Measurements from ENCODE around the gene SLC44A1.

SLC44A1 gene

GRCh38 chr9:105302728-105303127 lies 58.3 kb downstream of the SLC44A1 start:
- DNase-seq (ENCODE audit: low read depth), result no peak

- no peak for DNase-seq (ENCODE audit: low read depth)
These were observed 61.4 kb downstream of the SLC44A1 start for GRCh38 chr9:105305856-105306255.

- DNase-seq (ENCODE audit: low read depth), result no peak
These were observed 62.1 kb downstream of the SLC44A1 start for GRCh38 chr9:105306351-105307140.

DNA sequence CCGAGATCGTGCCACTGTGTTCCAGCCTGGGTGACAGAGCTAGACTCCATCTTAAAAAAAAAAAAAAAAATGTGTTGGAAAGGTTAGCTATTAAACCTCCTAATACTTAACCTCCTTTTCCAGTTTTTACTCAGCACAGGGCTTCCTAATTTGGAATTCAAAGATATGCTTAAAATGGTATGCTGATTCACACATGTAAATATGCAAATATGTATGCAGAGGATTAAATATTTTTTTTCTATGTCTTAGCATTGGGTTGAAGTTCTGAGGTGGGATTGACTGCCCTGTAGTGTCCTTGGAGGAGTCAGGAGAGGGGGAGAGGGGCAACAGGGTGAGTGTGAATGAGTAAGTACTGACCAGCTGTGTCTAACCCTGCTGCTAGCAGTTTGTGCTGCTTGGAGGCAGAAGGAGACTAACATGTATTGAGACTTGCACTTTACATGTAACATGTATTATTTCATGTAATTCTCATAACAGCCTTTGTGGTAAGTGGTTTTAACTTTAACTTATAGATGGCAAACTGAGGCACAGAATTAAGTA lies 63.2 kb downstream of the SLC44A1 start:
- no peak for DNase-seq (ENCODE audit: low read depth)

DNA sequence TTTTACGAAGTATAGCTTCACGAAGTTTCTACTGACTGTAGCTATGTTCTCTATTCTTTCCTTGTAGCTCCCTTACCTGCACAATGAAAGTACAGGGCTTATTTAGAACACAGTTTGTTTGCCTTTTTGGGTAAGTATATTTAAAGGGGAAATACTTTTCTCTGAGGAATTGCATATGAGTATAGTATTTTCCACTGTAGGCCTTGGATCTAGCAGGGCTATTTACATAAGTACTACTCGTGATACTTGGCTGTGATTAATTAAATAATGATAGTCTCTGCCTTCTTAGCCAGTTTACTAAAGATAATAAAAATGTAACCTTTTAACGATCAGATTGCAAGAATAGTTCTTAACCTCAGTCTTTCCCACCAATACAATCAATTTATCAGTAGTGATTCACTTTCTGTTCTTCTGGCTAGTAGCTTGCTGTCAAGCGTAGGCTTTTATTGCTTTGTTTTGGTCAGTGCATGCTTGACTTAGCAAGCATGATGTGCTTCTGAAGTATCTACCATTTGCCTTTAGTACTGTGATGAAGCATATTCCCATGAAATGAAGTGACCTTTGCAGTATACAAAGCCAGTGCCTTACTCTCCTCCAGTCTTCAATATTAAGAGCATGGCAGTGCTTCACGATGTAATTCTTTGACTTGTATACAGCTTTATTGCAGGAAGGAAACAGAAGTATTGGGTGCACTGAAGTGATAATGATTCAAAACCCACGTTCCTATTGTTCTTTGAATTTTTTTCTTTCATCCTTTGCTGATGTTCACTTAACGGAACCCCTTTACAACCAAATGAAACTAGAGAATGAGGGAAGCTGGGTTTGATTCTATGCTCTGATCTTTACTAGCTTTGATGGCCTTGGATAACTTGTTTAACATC lies 64.2 kb downstream of the SLC44A1 start:
- DNase-seq (ENCODE audit: low read depth), result no peak

- DNase-seq (ENCODE audit: low read depth), result no peak
These were observed 65.1 kb downstream of the SLC44A1 start for GRCh38 chr9:105309531-105309931.

DNA sequence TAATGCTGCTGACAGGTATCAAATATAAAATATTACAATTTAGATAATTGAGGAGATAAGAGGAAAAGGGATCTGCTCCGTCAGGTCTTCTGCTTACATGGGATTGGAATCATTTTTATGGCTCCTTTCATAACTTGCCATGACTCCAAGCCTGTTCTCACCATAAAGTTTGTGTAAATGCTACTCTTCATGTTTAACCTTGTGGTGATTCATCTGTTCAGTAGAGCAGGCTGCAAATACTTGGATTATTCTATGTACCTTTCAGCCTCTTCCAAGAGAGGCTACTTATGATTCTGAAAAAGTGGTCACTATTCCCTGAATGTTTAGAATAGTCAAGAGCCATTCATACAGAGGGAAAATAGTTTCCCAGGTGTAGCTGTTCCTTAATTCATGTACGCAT lies 66.9 kb downstream of the SLC44A1 start:
- DNase-seq (ENCODE audit: low read depth), result no peak

DNA sequence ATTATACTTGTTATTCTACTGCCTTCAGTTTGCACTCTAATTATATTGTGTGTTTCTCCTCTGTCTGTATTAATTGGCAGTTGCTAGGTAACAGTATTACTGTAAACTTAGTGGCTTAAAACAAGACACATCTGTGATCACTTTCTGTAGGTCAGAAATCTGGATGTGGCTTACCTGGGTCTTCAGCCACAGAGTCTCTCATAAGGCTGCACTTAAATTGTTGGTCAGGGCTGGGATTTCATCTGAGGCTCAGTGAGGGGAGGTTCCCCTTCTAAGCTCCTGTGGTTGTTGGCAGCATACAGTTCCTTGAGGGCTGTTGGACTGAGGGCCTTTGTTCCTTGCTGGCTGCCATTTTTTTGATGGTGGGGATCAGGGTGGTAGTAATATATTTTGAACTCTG lies 68.8 kb downstream of the SLC44A1 start:
- no peak for DNase-seq (ENCODE audit: low read depth)

DNA sequence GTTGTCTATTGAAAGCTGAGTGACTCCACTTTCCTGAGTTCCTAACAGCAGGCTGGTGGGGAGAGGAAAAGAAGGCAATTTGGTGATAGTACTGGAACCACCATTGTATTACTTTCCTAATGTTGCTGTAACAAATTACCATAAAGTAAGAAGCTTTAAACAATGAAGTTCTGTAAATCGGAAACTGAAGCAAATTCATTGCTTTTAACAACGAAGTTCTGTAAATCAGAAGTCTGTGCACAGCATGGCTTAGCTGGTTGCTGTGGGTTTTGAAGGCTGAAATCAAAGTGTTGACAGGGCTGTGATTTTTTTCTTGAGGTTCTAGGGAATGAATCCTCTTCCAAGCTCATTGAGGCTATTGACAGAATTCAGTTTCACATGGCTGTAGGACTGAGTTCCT lies 72.3 kb downstream of the SLC44A1 start:
- DNase-seq (ENCODE audit: low read depth), result no peak

DNA sequence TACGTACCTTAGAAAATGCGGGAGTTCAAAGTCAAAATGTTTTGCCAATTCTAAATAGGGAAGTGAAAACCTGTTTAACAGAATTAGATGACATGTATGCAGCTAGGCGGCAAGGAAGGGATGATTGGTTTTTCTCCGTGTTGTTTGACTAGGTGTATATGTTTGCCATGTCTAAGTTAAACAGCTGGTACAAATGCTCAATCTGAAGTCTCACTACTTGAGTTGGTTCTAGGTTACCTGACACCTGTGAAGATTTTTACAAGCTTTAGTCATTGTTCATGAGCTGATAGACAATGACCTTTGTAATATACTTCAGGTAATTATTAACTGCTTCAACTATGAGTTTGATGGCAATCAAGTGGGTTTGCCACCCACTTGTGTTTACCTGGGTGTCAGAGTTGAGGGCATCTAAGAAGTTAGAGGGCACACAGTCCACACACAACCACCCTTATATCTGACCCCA lies 74.3 kb downstream of the SLC44A1 start:
- no peak for DNase-seq (ENCODE audit: low read depth)

GRCh38 chr9:105319202-105319813 lies 74.9 kb downstream of the SLC44A1 start:
- no peak for DNase-seq (ENCODE audit: low read depth)

GRCh38 chr9:105320568-105320967 lies 76.1 kb downstream of the SLC44A1 start:
- DNase-seq (ENCODE audit: low read depth), result no peak

GRCh38 chr9:105328296-105328695 lies 83.8 kb downstream of the SLC44A1 start:
- no peak for DNase-seq (ENCODE audit: low read depth)

DNA sequence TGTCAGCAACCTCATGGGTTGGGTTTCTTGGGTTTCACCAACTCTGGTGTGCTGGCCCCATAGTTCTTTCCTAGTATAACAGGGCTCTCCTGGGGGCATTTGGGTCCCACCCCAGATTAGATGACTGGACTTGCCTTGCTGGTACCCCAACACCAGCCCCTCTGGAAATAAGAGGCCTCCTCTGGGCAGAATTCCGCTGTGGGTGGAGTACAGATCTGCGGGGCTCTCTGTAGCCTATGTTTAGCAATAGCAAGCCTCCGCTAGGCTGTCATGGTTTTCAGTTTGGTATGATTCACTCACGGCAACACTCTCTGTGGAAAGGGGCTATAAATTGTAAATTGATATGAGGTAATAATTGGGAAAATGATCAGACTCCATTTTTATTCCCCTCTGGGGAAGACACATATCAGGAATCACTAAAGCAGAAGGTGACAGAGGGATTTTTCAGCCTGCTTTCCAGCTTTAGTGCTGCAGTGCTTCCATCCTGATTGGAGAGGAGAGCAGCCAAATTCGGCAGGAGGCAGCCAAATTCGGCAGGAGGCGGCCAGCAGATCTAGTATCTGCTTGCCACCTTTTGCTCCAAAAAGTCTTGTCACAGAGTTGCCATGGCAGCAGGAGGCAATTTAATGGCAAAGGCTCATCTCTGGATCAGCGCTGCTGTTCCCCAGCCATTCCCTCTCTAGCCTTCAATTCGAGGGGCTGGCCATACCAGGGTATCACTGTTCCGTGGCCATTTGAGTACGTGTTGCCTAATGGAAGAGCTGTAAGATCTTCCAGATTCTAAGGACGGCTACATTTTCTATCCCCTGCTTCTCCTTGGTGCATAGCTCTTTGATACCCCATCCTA lies 84.6 kb downstream of the SLC44A1 start:
- no peak for DNase-seq (ENCODE audit: low read depth)

DNA sequence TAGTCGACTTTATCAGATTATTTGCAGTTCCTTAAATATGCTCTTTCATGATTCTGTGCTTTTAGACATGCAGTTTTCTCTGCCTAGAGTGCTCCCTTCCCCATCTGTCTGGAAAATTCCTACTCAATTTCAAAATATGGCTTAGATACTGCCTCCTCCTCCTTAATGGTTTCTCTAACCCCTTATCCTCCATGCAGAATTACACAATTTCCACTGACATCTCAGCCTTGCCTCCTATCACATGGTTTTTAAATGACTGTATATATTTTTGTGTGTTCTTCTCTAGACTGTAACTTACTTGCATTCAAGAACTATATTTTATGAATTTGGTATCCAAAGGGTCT lies 85.2 kb downstream of the SLC44A1 start:
- DNase-seq (ENCODE audit: low read depth), result no peak

GRCh38 chr9:105330201-105330600 lies 85.8 kb downstream of the SLC44A1 start:
- DNase-seq (ENCODE audit: low read depth), result peak; percentile 16

GRCh38 chr9:105330755-105331154 lies 86.3 kb downstream of the SLC44A1 start:
- no peak for DNase-seq (ENCODE audit: low read depth)

- no peak for DNase-seq (ENCODE audit: low read depth)
These were observed 86.7 kb downstream of the SLC44A1 start for GRCh38 chr9:105331160-105331559.

DNA sequence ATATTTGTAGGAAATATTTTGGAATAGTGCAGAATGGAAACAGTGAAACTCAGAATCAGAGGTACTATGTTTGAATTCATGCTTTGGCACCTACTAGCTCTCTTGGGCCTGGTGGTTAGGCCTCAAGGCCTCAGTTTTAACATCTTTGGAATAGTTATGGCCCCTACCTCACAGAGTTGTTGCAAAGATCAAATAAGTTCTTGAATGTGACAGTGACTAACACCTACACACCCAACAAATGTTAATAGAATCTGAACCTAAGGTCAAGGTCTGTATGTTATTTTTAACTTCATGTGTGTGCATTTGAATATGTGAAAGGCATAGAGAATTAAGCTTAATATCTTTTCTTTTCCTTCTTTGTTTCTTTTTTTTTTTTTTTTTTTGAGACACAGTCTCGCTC lies 87.3 kb downstream of the SLC44A1 start:
- DNase-seq (ENCODE audit: low read depth), result no peak

DNA sequence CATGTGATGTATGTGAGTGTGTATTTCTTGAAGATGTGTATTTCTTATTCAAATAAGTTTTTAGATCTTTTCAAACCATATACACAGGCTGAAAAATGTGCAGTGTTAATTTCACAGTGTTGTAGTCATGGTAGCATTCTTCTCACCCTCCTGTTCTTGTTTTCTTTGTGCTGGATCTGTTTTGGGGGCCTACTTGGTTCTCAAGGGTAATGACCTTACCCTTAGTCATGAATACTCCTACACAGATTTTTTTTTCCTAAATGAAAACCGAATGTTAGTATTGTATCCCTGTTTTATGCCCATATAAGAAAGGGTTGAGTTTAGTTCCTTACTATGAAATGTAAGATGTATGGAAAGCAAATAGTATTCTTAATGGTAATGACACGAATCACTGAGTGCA lies 88.0 kb downstream of the SLC44A1 start:
- DNase-seq (ENCODE audit: low read depth), result peak; percentile 56

GRCh38 chr9:105333076-105333475 lies 88.6 kb downstream of the SLC44A1 start:
- peak; percentile 42 for DNase-seq (ENCODE audit: low read depth)

- DNase-seq (ENCODE audit: low read depth), result no peak
These were observed 89.4 kb downstream of the SLC44A1 start for GRCh38 chr9:105333811-105334210.

Measured in fibroblast of the conjunctiva (primary cell).